ENCODE results near the gene SLC4A3.

DNA sequence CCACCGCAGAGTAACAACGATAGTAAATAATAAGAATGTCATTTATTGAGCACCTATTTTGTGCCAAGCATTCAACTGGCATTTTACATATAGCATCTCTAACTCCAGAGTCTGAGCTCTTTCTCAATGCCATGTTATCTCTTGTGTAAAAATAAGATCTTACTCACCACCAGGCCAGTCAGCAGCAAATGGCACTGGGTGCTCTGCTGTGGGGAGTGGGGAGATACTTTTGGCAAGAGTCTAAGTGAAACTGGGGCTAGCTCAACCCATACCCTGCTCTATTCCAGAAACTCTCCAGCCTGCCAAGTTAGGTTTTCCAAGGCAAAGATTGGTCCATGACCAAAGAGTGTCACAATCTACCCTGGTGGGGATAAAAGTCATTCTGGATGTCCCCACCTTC lies 5.0 kb upstream of the SLC4A3 start:
- TF ChIP-seq LEF1 (IDR thresholded peaks at IDR 0.05; ENCODE audit: borderline replicate concordance) (no peak), SP1 (IDR thresholded peaks at IDR 0.05) (no peak), BHLHE40 (IDR thresholded peaks at IDR 0.05; ENCODE audit: borderline replicate concordance) (no peak), FOXM1 (IDR thresholded peaks at IDR 0.05; ENCODE audit: borderline replicate concordance) (no peak), ELF4 (IDR thresholded peaks at IDR 0.05) (no peak), NFRKB (IDR thresholded peaks at IDR 0.05) (no peak), SUZ12 (IDR thresholded peaks at IDR 0.05) (no peak), TARDBP (IDR thresholded peaks at IDR 0.05) (no peak), HDGF (IDR thresholded peaks at IDR 0.05; ENCODE audit: borderline replicate concordance) (no peak), FOXA1 (IDR thresholded peaks at IDR 0.05) (no peak), ARNT (IDR thresholded peaks at IDR 0.05) (no peak), ZNF384 (IDR thresholded peaks at IDR 0.05) (no peak)

Measured in HEK293T (cell line).